Gastroesophageal sphincter (tissue), 4 donors: ENCODE measurements around the gene TCEAL6. TPM values are rescaled to one million over a fixed set of nuclear protein-coding genes. Genes with fewer than 3 reads are reported as not detected.
"Not testable (repeated sequence)": the region's sequence is repeated elsewhere in the genome, so short reads cannot be mapped to it uniquely, and the experiment has no call there.

ENCODE experiments used
- ATAC-seq: fragments of 150-250 bp; one replicate; pipeline ENCODE4 v1.9.1; 2016; ENCODE audit warnings: mild to moderate bottlenecking, moderate library complexity
- H3K27ac ChIP-seq, 4 donors: fragments of 200-600 bp; sonication (generic) in 3 of 4; 1 replicate in 3 of 4; 2 replicates in 1 of 4; pipeline ENCODE4 v1.5.1; 2016 to 2019
- H3K27me3 ChIP-seq: fragments of 200-600 bp; sonication (generic); one replicate; pipeline ENCODE4 v1.5.1; 2019
- H3K36me3 ChIP-seq, 2 donors: fragments of 200-600 bp; sonication (generic); one replicate each; pipeline ENCODE4 v1.5.1; 2019; ENCODE audit warnings: control low read depth in 1 of 2
- H3K4me1 ChIP-seq, 3 donors: fragments of 200-600 bp; sonication (generic); 1 replicate in 2 of 3; 2 replicates in 1 of 3; pipeline ENCODE4 v1.5.1; 2016 to 2019; ENCODE audit warnings: control low read depth in 2 of 3
- H3K4me3 ChIP-seq, 2 donors: fragments of 200-600 bp; sonication (generic); one replicate each; pipeline ENCODE4 v1.5.1; 2019; ENCODE audit warnings: mild to moderate bottlenecking in 1 of 2, moderate library complexity in 1 of 2
- H3K9me3 ChIP-seq, 3 donors: fragments of 200-600 bp; sonication (generic); one replicate each; pipeline ENCODE4 v1.5.1; 2017 to 2019; ENCODE audit warnings: control low read depth in 2 of 3
- EP300 ChIP-seq: sonication (generic); formaldehyde crosslinking; IDR thresholded peaks from one replicate; pipeline ENCODE4 v1.6.1; 2017; ENCODE audit warnings: antibody characterized with exemption, mild to moderate bottlenecking
- POLR2A ChIP-seq, 2 donors: fragments of 450-650 bp; IDR thresholded peaks; one replicate each; pipeline ENCODE4 v1.6.1; 2017; ENCODE audit warnings: antibody characterized with exemption in 2 of 2, mild to moderate bottlenecking in 2 of 2, moderate library complexity in 1 of 2
- POLR2AphosphoS5 ChIP-seq: sonication (generic); formaldehyde crosslinking; IDR thresholded peaks from one replicate; pipeline ENCODE4 v1.6.1; 2017; ENCODE audit warnings: antibody characterized with exemption
- WGBS, 2 donors: methylation state at CpG; one replicate each; pipeline ENCODE4 v1.1.5; 2018; ENCODE audit warnings: low coverage in 1 of 2; 5-methylcytosine and 5-hydroxymethylcytosine counted together
- total RNA-seq, 4 donors: library from RNA; depleted of rRNA; stranded (reverse); fragments of >200 nt; gene quantifications; one replicate each; pipeline ENCODE4 v1.1.0, GENCODE V29; 2016
- TF ChIP-seq, protein P1 (sequence below), 4 experiments: fragments of 200-600 bp in 2 of 4; fragments of 450-650 bp in 2 of 4; sonication (generic) in 1 of 4; IDR thresholded peaks; one replicate each; pipeline ENCODE4 v1.5.1; 2017 to 2019; ENCODE audit warnings: antibody characterized with exemption in 4 of 4, mild to moderate bottlenecking in 2 of 4, moderate library complexity in 2 of 4

TCEAL6 gene
- 1 to 10 TPM in 1 of 4 donors, under 1 TPM in 1, not detected in 2; 0.39 to 1.3 TPM for total RNA-seq

DNA sequence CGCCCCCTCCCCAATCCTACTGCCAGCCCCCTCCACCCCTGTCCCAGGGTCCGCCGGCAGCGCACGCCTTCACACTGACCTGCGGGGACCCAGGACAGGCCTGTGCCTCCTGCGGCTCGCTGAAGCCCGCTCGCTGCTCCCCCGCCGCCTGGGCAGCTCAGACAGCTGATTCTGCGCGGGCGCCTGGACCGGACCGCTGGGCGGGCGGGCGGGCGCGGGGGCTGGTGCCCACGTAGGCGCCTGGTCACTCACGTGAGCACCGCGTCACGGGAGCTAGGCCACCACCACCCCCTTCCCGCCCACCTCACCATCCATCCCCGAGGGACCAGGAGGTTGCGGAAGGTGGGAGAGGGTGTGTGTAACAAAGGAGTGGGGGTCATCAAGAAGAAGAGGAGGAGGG lies at the start of gene TCEAL6:
TSS of gene TCEAL6 (minus strand) at position 208 of the 400 bp plus-strand sequence.
- not testable (repeated sequence) for H3K27ac ChIP-seq, H3K36me3 ChIP-seq, H3K4me1 ChIP-seq, H3K9me3 ChIP-seq
- ATAC-seq: peak; percentile 46
- H3K27me3 ChIP-seq: peaks cover 15% of the 10 kb centered on the region
- H3K4me3 ChIP-seq: peak within 1 kb of the TSS in 1 of 2 donors; percentile 20
- WGBS, 2 donors: no CpG with 5 or more reads among the region's 31 CpGs

DNA sequence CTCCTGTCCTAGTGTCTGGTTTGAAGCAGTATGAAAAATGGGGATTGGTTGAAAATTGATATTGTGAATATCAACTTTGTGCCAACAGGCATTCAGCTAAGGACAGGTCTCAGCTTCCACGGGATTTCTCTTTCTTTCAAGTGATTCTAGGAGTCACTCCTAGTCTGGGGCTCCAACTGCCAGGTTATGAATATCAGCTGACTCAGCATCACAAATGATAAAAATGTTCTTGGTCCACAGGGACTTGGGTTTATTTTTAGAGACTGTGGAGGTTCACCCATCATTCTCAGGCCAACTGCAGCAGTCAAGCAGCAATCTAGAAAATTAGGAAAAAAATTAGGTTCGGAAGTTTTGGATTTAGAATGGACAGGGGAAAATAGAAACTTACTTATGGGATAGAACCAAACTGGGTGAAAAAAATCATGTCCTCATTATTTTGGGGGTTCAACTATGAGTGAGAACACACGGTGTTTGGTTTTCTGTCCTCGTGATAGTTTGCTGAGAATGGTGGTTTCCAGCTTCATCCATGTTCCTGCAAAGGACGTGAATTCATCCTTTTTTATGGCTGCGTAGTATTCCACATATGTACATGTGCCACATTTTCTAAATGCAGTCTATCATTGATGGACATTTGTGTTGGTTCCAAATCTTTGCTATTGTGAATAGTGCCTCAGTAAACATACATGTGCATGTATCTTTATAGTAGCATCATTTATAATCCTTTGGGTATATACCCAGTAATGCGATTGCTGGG lies 43.9 kb upstream of the TCEAL6 start:
- no peak for ATAC-seq

DNA sequence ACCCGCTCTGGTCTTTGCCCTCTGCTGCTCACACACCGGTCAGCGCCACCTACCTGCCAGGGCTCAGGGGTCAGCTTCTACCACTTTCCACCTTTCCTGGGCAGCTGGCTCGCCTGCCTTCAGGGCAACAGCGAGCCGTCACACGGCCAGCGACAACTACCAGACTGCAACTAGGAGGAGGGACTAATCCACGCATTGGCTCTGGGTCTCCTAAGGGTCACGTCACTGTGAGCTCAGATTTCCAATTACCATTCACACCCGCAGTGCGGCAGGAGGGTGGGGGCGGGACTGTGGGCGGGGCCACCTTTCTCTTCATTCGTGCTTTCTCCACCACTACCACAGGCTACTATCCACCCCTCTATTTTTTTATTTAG lies 13.5 kb upstream of the TCEAL6 start, which contains the start of gene BEX5:
TSS of gene BEX5 (minus strand) at position 172 of the 374 bp plus-strand sequence. CDS start 1,712 bp downstream, outside the sequence.
- H3K4me3 ChIP-seq: peak within 1 kb of the TSS; percentile 28 to 46
- no peaks in the 10 kb centered on the region for H3K4me1 ChIP-seq
- no peak for TF ChIP-seq POLR2AphosphoS5
- TF ChIP-seq POLR2A (IDR thresholded peaks at IDR 0.05): no peak
- TF ChIP-seq, protein P1, sequence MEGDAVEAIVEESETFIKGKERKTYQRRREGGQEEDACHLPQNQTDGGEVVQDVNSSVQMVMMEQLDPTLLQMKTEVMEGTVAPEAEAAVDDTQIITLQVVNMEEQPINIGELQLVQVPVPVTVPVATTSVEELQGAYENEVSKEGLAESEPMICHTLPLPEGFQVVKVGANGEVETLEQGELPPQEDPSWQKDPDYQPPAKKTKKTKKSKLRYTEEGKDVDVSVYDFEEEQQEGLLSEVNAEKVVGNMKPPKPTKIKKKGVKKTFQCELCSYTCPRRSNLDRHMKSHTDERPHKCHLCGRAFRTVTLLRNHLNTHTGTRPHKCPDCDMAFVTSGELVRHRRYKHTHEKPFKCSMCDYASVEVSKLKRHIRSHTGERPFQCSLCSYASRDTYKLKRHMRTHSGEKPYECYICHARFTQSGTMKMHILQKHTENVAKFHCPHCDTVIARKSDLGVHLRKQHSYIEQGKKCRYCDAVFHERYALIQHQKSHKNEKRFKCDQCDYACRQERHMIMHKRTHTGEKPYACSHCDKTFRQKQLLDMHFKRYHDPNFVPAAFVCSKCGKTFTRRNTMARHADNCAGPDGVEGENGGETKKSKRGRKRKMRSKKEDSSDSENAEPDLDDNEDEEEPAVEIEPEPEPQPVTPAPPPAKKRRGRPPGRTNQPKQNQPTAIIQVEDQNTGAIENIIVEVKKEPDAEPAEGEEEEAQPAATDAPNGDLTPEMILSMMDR (IDR thresholded peaks at IDR 0.05): no peak
- TF ChIP-seq EP300: no peak
- peak; percentile 96 for ATAC-seq
- WGBS, 2 donors: 0 to 60% methylated on average over 1 to 3 of the region's 15 CpGs
- no peaks in the 10 kb centered on the region for H3K9me3 ChIP-seq
- H3K36me3 ChIP-seq: no peaks in the 10 kb centered on the region
- H3K27ac ChIP-seq: peak within 1 kb of the TSS in 2 of 4 donors; percentile 20 to 65
- no peaks in the 10 kb centered on the region for H3K27me3 ChIP-seq

More for the DNA sequence above, 43.9 kb upstream of the TCEAL6 start:
- TF ChIP-seq POLR2A (IDR thresholded peaks at IDR 0.05): no peak
- no peak for TF ChIP-seq EP300
- TF ChIP-seq, protein P1 (IDR thresholded peaks at IDR 0.05): no peak
- TF ChIP-seq POLR2AphosphoS5: no peak
- Histone ChIP-seq H3K36me3 (no peaks in the 10 kb centered on the region), H3K9me3 (no peaks in the 10 kb centered on the region), H3K4me3 (no peak overlapping the region), H3K4me1 (no peaks in the 10 kb centered on the region), H3K27me3 (no peaks in the 10 kb centered on the region), H3K27ac (no peak overlapping the region)
- 61 to 71% methylated on average over 7 of the region's 7 CpGs for WGBS, 2 donors

DNA sequence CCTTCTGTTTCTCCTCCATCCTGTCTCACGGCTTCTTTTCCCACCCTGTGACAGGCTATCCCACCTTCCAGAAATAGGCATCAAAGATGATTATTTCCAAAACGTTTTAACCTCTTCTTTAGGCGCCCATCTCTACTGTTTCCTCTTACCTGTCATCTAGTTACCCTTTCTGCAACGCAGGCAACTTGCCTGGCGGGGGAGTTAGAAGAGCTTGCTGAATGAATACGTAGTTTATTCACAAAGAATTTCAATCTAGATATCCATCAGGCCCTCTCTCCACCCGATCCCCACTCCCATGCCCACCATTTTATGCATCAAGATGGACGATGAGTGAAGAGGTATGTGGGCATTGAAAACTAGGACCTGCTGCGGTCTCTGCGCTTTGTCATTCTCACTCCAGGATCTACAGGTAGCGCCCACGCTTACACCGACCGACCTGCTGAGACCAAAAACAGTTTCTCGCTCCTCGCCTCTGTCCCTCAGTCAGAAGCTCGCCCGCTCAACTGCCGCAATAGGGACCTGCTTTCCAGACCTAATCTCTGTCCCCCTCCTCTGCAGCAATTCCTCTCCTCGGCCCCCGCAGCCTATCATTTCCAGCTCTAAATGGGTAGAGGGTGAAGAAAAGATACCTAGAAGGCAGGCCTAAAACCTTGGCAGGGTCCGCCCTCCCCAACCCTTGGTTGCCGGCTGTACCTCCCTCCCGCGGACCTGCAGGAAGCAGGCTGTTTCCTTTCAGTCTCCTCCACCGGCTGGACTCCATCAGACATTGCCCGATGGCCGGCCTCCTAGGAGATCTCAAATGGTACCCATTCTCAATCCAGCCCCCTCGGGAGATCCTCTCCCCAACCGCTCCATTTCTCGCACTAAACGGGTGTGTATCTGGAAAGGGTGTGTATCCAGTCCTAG lies 12.9 kb upstream of the TCEAL6 start:
- TF ChIP-seq, protein P1 (IDR thresholded peaks at IDR 0.05): no peak
- no peak for TF ChIP-seq POLR2AphosphoS5
- TF ChIP-seq EP300: no peak
- TF ChIP-seq POLR2A (IDR thresholded peaks at IDR 0.05): no peak
- Histone ChIP-seq H3K4me3 (peak overlapping the region; percentile 28 to 46), H3K9me3 (no peaks in the 10 kb centered on the region), H3K27me3 (no peaks in the 10 kb centered on the region), H3K27ac (peak overlapping the region in 2 of 4 donors; percentile 20 to 65), H3K36me3 (no peaks in the 10 kb centered on the region), H3K4me1 (no peaks in the 10 kb centered on the region)
- ATAC-seq: peak; percentile 28
- 4 to 46% methylated on average over 13 to 15 of the region's 32 CpGs for WGBS, 2 donors

DNA sequence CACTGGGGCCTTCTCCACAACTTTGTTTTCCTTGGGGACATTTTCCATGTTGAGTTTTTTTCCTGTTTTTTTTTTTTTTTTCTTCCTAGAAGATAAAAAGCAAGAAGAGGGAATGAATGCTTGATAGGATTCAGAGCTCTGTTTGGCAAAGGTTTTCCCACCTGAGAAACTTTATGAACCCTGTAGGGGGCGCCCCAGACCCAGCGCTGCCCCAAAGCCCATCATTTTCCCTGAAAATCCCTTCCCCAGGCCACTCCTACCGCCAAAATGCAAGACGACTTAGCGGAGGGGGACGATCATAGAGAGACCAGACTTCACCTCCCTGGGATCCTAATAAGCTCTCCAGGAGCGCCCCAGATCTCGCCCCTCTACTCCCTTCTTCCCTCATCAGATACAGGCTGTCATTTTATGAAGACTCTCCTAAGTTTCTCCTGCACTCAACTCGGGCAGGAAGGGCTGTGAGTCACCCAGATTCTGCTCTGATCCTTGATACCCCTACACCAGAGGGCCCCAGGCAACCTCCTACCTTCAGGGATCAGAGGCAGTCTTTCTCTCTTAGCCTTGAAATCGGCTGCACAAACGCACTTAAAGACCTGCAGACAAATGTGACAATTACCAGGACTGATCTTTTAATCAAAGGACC lies 12.1 kb upstream of the TCEAL6 start:
- ATAC-seq: no peak
- H3K27ac ChIP-seq: no peak overlapping the region
- no peaks in the 10 kb centered on the region for H3K9me3 ChIP-seq
- TF ChIP-seq EP300 (no peak), POLR2AphosphoS5 (no peak), POLR2A (IDR thresholded peaks at IDR 0.05) (no peak)
- TF ChIP-seq, protein P1 (IDR thresholded peaks at IDR 0.05): peak in 1 of 4 experiments; percentile 45
- no peaks in the 10 kb centered on the region for H3K27me3 ChIP-seq
- 13 to 19% methylated on average over 5 to 8 of the region's 11 CpGs for WGBS, 2 donors
- H3K4me3 ChIP-seq: no peak overlapping the region
- H3K36me3 ChIP-seq: no peaks in the 10 kb centered on the region
- H3K4me1 ChIP-seq: no peaks in the 10 kb centered on the region

DNA sequence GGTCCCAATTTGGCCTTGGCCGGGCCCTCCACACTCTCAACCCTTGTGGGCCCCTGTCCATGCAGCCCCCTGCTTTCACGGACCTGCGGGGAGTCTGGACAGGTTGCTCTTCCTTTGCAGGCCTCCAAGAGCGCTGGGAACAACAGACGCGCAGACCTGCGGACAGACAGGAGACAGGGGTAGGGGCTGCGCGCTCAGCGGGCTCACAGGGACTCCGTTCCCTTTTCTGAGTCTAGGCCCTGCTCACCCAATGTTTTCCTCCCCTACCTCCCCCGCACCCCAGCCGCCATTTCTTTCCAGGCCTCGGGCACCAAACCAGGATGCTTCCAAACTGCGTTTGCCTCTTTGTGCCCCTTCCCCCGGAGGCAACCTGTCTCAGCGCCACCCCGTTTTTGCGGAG lies 650 bp downstream of the TCEAL6 start:
- H3K27ac ChIP-seq, H3K4me1 ChIP-seq, ATAC-seq, H3K4me3 ChIP-seq, H3K9me3 ChIP-seq, H3K36me3 ChIP-seq: not testable (repeated sequence)
- 7% methylated on average over 3 of the region's 19 CpGs; no CpG with 5 or more reads in 1 of the 2 donors for WGBS, 2 donors
- peaks cover 15% of the 10 kb centered on the region for H3K27me3 ChIP-seq

DNA sequence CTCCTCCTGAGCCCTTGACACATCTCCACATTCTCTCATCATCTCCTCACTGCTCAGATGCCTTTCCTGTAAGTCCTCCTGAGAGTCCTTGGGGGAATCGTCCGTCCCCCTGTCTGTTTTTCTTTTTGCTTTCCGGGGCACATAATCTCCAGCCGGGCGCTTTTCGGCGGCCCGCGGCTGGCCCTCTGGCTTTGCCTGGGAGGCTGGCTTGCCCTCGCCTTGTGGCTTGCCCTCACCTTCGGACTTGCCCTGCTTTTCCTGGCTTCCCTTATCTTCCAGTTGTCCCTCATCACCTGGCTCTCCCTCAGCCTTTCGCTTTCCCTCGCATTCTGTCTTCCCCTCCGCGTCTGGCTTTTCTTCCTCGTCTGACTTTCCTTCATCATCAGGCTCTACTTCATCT lies 1.4 kb downstream of the TCEAL6 start:
- H3K4me1 ChIP-seq, H3K27ac ChIP-seq, H3K9me3 ChIP-seq, H3K4me3 ChIP-seq, H3K36me3 ChIP-seq, ATAC-seq: not testable (repeated sequence)
- 20 to 63% methylated on average over 1 to 3 of the region's 16 CpGs for WGBS, 2 donors
- H3K27me3 ChIP-seq: peaks cover 15% of the 10 kb centered on the region
